CD4-positive, alpha-beta T cell treated with Interferon gamma for 1 hour (primary cell): ENCODE data around the gene KCNE2.
"Not testable (repeated sequence)": the region's sequence is repeated elsewhere in the genome, so short reads cannot be mapped to it uniquely, and the experiment has no call there.

Experiments used
- DNase-seq: peaks from one replicate; pipeline ENCODE4 v3.0.0-alpha.2; 2020

KCNE2 gene

DNA sequence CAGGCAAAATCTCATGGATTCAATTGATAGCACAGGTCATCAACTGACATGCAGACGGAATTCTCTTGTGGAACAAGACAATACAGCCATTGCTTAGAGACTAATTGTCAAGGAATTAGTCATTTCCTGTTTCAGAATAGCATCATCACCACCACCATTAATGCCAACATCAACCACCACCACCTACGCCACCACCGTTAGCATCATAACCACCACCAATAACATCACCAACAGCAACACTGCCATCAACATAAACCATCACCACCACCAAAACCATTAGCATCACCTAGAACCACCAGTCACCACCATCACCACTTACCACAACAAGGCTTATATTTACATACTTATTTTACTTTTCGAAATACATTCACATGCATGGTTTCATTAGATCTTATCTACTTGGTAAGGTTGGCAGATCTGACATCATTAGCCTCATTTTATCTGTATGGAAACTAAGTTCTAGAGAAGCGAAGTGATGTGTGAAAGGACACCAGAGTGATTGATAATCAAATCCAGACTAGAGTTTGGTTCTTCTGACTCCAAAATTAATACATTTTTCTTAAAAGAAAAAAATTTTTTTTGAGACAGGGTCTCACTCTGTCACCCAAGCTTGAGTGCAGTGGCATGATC lies 53.8 kb downstream of the KCNE2 start:
- DNase-seq = not testable (repeated sequence)
